ENCODE results near the gene PGP. TPM values are rescaled to one million over a fixed set of nuclear protein-coding genes. Genes with fewer than 3 reads are reported as not detected.

PGP gene
- total RNA-seq, 1 experiment from 2014 or later: 32.6 TPM

- RAD21 ChIA-PET (ENCODE audit: low non-redundant PET in 1 of 2, low total read pairs in 2 of 2, uncharacterized antibody in 2 of 2, unreplicated experiment in 2 of 2): no interaction called here
- Histone ChIP-seq H3K79me2 (ENCODE audit: insufficient read depth, low read length) (peaks cover 28% of the 10 kb centered on the region), H4K20me1 (ENCODE audit: insufficient read depth) (no peaks in the 10 kb centered on the region), H2AFZ (ENCODE audit: low read depth, low read length, poor library complexity, severe bottlenecking) (no peak overlapping the region), H3K36me3 (ENCODE audit: control insufficient read depth in 1 of 2, insufficient read depth in 2 of 2, low read length in 2 of 2) (peaks cover 4 to 19% of the 10 kb centered on the region in 2 experiments; a peak in 3 of 4 replicates), H3K9me3 (ENCODE audit: control insufficient read depth in 1 of 2, insufficient read depth in 1 of 2, low read depth in 1 of 2, low read length in 2 of 2) (no peaks in the 10 kb centered on the region), H3K4me2 (ENCODE audit: low read length) (peak overlapping the region; percentile 99), H3K9ac (ENCODE audit: low read length) (peak overlapping the region; percentile 81), H3K27me3 (ENCODE audit: insufficient read depth, low read length) (no peaks in the 10 kb centered on the region), H3K4me1 (ENCODE audit: control insufficient read depth in 1 of 2, insufficient read depth in 2 of 2, low read length in 2 of 2) (peaks cover 5 to 27% of the 10 kb centered on the region in 2 experiments), H3K27ac (ENCODE audit: low read depth, low read length) (peak overlapping the region; percentile 94), H3K4me3 (replicated peaks in 1 of 2; ENCODE audit: low read depth in 1 of 2, low read length in 2 of 2) (0 out of 4 replicates have a peak overlapping the region, but pooled peaks of 1 of the 2 experiments have one; percentile 1), H3K9me2 (ENCODE audit: insufficient read depth) (no peaks in the 10 kb centered on the region)
- DNase-seq (ENCODE audit: low read depth, low spot score) (no peak), ATAC-seq (no peak)
- POLR2A ChIA-PET: interaction anchor here (0.9 kb wide), 1 partner anchor 9 kb away, joined by 3 read pairs; no protein-coding TSS in a partner anchor
- CTCF ChIA-PET: no interaction called here
- no TSS peak for BruUV-seq (replicated peaks)
- intact Hi-C loops (cut with micrococcal nuclease): no loop called here
- TF ChIP-seq ATF3 (IDR thresholded peaks at IDR 0.05) (no peak), ZBTB33 (IDR thresholded peaks at IDR 0.05; ENCODE audit: extremely low read depth, insufficient replicate concordance, low read length) (no peak), SP1 (IDR thresholded peaks at IDR 0.05; ENCODE audit: low read depth) (no peak), EZH2 (IDR thresholded peaks at IDR 0.05) (no peak), POLR2AphosphoS5 (IDR thresholded peaks at IDR 0.05; ENCODE audit: low read depth, low read length) (no peak), EGR1 (IDR thresholded peaks at IDR 0.05; ENCODE audit: low read depth) (no peak), SRF (IDR thresholded peaks at IDR 0.05; ENCODE audit: low read depth) (no peak), RAD21 (IDR thresholded peaks at IDR 0.05; ENCODE audit: low read depth) (no peak), ZFX (IDR thresholded peaks at IDR 0.05) (no peak), CTCF (IDR thresholded peaks at IDR 0.05 in 2 of 3, conservative IDR thresholded peaks at IDR 0.05 in 1 of 3; ENCODE audit: borderline replicate concordance in 1 of 3, insufficient read depth in 1 of 3, low read depth in 2 of 3, low read length in 2 of 3) (no peak), CEBPB (IDR thresholded peaks at IDR 0.05; ENCODE audit: low read depth) (no peak), REST (IDR thresholded peaks at IDR 0.05; ENCODE audit: low read depth) (no peak), ZNF274 (IDR thresholded peaks at IDR 0.05; ENCODE audit: low read depth, low read length) (no peak), MAX (IDR thresholded peaks at IDR 0.05) (no peak), TCF7L2 (IDR thresholded peaks at IDR 0.05; ENCODE audit: borderline replicate concordance, extremely low read depth, insufficient read depth, insufficient read length) (no peak), EZH2phosphoT487 (IDR thresholded peaks at IDR 0.05; ENCODE audit: borderline replicate concordance) (no peak), ELF1 (IDR thresholded peaks at IDR 0.05; ENCODE audit: borderline replicate concordance, low read depth) (no peak), CBX3 (IDR thresholded peaks at IDR 0.05; ENCODE audit: low read depth) (no peak)
These were observed 7.7 kb downstream of the PGP start for GRCh38 chr16:2206780-2207433.
